Astrocyte (in vitro differentiated cells and primary cell): Measurements from ENCODE around the gene MUC3A. TPM values are rescaled to one million over a fixed set of nuclear protein-coding genes. Genes with fewer than 3 reads are reported as not detected.
"Not testable (repeated sequence)": the region's sequence is repeated elsewhere in the genome, so short reads cannot be mapped to it uniquely, and the experiment has no call there.

Source experiments
- DNase-seq: peaks from one replicate; pipeline ENCODE4 v3.0.0-alpha.2; 2010; ENCODE audit warnings: low read depth
- FAIRE-seq: peaks from 2 replicates; lab custom pipeline; 2011; peaks lifted over from hg19 to GRCh38; lab: Jason Lieb, UNC
- H2AFZ ChIP-seq: 2 replicates; pipeline ENCODE4 v1.6.0; 2012; ENCODE audit warnings: low read depth, low read length, inconsistent platforms
- H3K27ac ChIP-seq: 2 replicates; pipeline ENCODE4 v1.5.1; 2011; ENCODE audit warnings: low read depth, low read length, inconsistent platforms
- H3K27me3 ChIP-seq: 2 replicates; pipeline ENCODE4 v1.6.0; 2011; ENCODE audit warnings: low read length, inconsistent platforms; ENCODE audit not compliant: insufficient read depth
- H3K36me3 ChIP-seq: 2 replicates; pipeline ENCODE4 v1.5.1; 2011; ENCODE audit warnings: low read length, inconsistent platforms; ENCODE audit not compliant: insufficient read depth
- H3K4me1 ChIP-seq: 2 replicates; pipeline ENCODE4 v1.5.1; 2011; ENCODE audit warnings: low read length, inconsistent platforms; ENCODE audit not compliant: insufficient read depth
- H3K4me2 ChIP-seq: 2 replicates; pipeline ENCODE4 v1.6.0; 2012; ENCODE audit warnings: low read length, inconsistent platforms
- H3K4me3 ChIP-seq: 2 replicates; pipeline ENCODE4 v1.5.1; 2011; ENCODE audit warnings: low read depth, mild to moderate bottlenecking, low read length, inconsistent platforms; ENCODE audit not compliant: insufficient read depth
- H3K79me2 ChIP-seq: 2 replicates; pipeline ENCODE4 v1.6.0; 2012; ENCODE audit warnings: mild to moderate bottlenecking, low read length, inconsistent platforms; ENCODE audit not compliant: insufficient read depth
- H3K9ac ChIP-seq: 2 replicates; pipeline ENCODE4 v1.6.0; 2012; ENCODE audit warnings: mild to moderate bottlenecking, low read length, inconsistent platforms
- H3K9me3 ChIP-seq: 2 replicates; pipeline ENCODE4 v1.5.1; 2012; ENCODE audit warnings: low read depth, mild to moderate bottlenecking, low read length, inconsistent platforms; ENCODE audit not compliant: insufficient read depth
- H4K20me1 ChIP-seq: 2 replicates; pipeline ENCODE4 v1.6.0; 2012; ENCODE audit warnings: low read length, inconsistent platforms; ENCODE audit not compliant: insufficient read depth
- H3K27ac Mint-ChIP-seq: one replicate; pipeline ENCODE4 v1.8.0; 2021; ENCODE audit warnings: mild to moderate bottlenecking, mixed read lengths; ENCODE audit not compliant: unreplicated experiment
- H3K27me3 Mint-ChIP-seq: one replicate; pipeline ENCODE4 v1.8.0; 2021; ENCODE audit warnings: low read depth, mixed read lengths; ENCODE audit not compliant: unreplicated experiment
- H3K36me3 Mint-ChIP-seq: one replicate; pipeline ENCODE4 v1.8.0; 2021; ENCODE audit warnings: low read depth, mixed read lengths; ENCODE audit not compliant: unreplicated experiment
- H3K4me1 Mint-ChIP-seq: one replicate; pipeline ENCODE4 v1.8.0; 2021; ENCODE audit warnings: low read depth, mixed read lengths; ENCODE audit not compliant: unreplicated experiment
- H3K4me3 Mint-ChIP-seq: one replicate; pipeline ENCODE4 v1.8.0; 2021; ENCODE audit warnings: mild to moderate bottlenecking, moderate library complexity, mixed read lengths; ENCODE audit not compliant: unreplicated experiment
- H3K9me3 Mint-ChIP-seq: one replicate; pipeline ENCODE4 v1.8.0; 2021; ENCODE audit warnings: mild to moderate bottlenecking, mixed read lengths; ENCODE audit not compliant: unreplicated experiment
- EZH2 ChIP-seq: IDR thresholded peaks from 2 replicates; pipeline ENCODE4 v1.6.1; 2012; ENCODE audit warnings: mild to moderate bottlenecking, low read length, inconsistent platforms; ENCODE audit not compliant: insufficient read depth
- total RNA-seq: library from RNA; stranded (reverse); gene quantifications from 2 replicates; pipeline ENCODE4 v1.2.1, GENCODE V29; 2021
- TF ChIP-seq, protein P1 (sequence below): IDR thresholded peaks from 2 replicates; pipeline ENCODE4 v1.5.1; 2011; ENCODE audit warnings: low read depth, mild to moderate bottlenecking, inconsistent platforms, low read length, moderate library complexity; ENCODE audit not compliant: insufficient read depth

Gene MUC3A
- total RNA-seq, 1 donor from 2014 or later, result 0.61 TPM

DNA sequence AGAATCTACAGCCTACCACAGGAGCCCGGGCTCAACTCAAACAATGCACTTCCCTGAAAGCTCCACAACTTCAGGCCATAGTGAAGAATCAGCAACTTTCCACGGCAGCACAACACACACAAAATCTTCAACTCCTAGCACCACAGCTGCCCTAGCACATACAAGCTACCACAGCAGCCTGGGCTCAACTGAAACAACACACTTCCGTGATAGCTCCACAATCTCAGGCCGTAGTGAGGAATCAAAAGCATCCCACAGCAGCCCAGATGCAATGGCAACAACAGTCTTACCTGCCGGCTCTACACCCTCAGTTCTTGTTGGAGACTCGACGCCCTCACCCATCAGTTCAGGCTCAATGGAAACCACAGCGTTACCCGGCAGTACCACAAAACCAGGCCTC lies 42.3 kb downstream of the MUC3A start:
- no peaks in the 10 kb centered on the region for H3K36me3 Mint-ChIP-seq
- H3K79me2 ChIP-seq, result no peaks in the 10 kb centered on the region

DNA sequence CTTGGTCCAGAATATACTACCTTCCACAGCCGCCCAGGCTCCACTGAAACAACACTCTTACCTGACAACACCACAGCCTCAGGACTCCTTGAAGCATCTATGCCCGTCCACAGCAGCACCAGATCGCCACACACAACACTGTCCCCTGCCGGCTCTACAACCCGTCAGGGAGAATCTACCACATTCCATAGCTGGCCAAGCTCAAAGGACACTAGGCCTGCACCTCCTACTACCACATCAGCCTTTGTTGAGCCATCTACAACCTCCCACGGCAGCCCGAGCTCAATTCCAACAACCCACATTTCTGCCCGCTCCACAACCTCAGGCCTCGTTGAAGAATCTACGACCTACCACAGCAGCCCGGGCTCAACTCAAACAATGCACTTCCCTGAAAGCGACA lies 42.9 kb downstream of the MUC3A start:
- not testable (repeated sequence) for FAIRE-seq, H2AFZ ChIP-seq, H3K4me3 ChIP-seq, H3K79me2 ChIP-seq, H3K27me3 Mint-ChIP-seq, H3K4me1 ChIP-seq, H3K9me3 Mint-ChIP-seq, H3K27me3 ChIP-seq, H3K4me1 Mint-ChIP-seq, H3K36me3 Mint-ChIP-seq, H3K27ac Mint-ChIP-seq, H3K9ac ChIP-seq, H3K4me3 Mint-ChIP-seq, H3K9me3 ChIP-seq, H3K4me2 ChIP-seq, H3K27ac ChIP-seq, H4K20me1 ChIP-seq, DNase-seq, H3K36me3 ChIP-seq

More for the DNA sequence above, 42.3 kb downstream of the MUC3A start:
- no peak for TF ChIP-seq EZH2
- TF ChIP-seq, protein P1, sequence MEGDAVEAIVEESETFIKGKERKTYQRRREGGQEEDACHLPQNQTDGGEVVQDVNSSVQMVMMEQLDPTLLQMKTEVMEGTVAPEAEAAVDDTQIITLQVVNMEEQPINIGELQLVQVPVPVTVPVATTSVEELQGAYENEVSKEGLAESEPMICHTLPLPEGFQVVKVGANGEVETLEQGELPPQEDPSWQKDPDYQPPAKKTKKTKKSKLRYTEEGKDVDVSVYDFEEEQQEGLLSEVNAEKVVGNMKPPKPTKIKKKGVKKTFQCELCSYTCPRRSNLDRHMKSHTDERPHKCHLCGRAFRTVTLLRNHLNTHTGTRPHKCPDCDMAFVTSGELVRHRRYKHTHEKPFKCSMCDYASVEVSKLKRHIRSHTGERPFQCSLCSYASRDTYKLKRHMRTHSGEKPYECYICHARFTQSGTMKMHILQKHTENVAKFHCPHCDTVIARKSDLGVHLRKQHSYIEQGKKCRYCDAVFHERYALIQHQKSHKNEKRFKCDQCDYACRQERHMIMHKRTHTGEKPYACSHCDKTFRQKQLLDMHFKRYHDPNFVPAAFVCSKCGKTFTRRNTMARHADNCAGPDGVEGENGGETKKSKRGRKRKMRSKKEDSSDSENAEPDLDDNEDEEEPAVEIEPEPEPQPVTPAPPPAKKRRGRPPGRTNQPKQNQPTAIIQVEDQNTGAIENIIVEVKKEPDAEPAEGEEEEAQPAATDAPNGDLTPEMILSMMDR, result no peak
- no peaks in the 10 kb centered on the region for H3K27me3 ChIP-seq
- H3K4me3 Mint-ChIP-seq, result no peak overlapping the region
- DNase-seq, result no peak
- no peaks in the 10 kb centered on the region for H3K4me1 ChIP-seq
- H3K27me3 Mint-ChIP-seq, result peaks cover 3% of the 10 kb centered on the region
- no peaks in the 10 kb centered on the region for H4K20me1 ChIP-seq
- H2AFZ ChIP-seq, result no peak overlapping the region
- H3K4me3 ChIP-seq, result no peak overlapping the region
- no peak overlapping the region for H3K27ac Mint-ChIP-seq
- H3K4me2 ChIP-seq, result no peak overlapping the region
- H3K36me3 ChIP-seq, result no peaks in the 10 kb centered on the region
- no peaks in the 10 kb centered on the region for H3K9me3 Mint-ChIP-seq
- no peaks in the 10 kb centered on the region for H3K9me3 ChIP-seq
- H3K9ac ChIP-seq, result no peak overlapping the region
- no peak overlapping the region for H3K27ac ChIP-seq
- FAIRE-seq, result no peak
- no peaks in the 10 kb centered on the region for H3K4me1 Mint-ChIP-seq

DNA sequence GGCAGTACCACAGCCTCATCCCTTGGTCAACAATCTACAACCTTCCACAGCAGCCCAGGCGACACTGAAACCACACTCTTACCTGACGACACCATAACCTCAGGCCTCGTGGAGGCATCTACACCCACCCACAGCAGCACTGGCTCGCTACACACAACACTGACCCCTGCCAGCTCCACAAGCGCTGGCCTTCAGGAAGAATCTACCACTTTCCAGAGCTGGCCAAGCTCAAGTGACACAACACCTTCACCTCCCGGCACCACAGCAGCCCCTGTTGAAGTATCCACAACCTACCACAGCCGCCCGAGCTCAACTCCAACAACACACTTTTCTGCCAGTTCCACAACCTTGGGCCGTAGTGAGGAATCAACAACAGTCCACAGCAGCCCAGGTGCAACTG lies 45.3 kb downstream of the MUC3A start:
- H3K27ac Mint-ChIP-seq, H3K36me3 ChIP-seq, H4K20me1 ChIP-seq, H3K4me3 Mint-ChIP-seq, H3K4me3 ChIP-seq, H3K9me3 ChIP-seq, H3K36me3 Mint-ChIP-seq, H3K79me2 ChIP-seq, DNase-seq, H3K9ac ChIP-seq, H3K4me1 Mint-ChIP-seq, FAIRE-seq, H3K27ac ChIP-seq, H3K9me3 Mint-ChIP-seq, H3K4me2 ChIP-seq, H3K27me3 Mint-ChIP-seq, H3K4me1 ChIP-seq, H2AFZ ChIP-seq, H3K27me3 ChIP-seq: not testable (repeated sequence)

DNA sequence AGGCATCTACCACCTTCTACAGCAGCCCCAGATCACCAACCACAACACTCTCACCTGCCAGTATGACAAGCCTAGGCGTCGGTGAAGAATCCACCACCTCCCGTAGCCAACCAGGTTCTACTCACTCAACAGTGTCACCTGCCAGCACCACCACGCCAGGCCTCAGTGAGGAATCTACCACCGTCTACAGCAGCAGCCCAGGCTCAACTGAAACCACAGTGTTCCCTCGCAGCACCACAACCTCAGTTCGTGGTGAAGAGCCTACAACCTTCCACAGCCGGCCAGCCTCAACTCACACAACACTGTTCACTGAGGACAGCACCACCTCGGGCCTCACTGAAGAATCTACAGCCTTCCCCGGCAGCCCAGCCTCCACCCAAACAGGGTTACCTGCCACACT lies 49.2 kb downstream of the MUC3A start:
- DNase-seq, H3K4me3 ChIP-seq, H3K36me3 Mint-ChIP-seq, H3K27ac Mint-ChIP-seq, H3K36me3 ChIP-seq, H3K9me3 Mint-ChIP-seq, H3K27me3 ChIP-seq, H3K9me3 ChIP-seq, FAIRE-seq, H3K4me2 ChIP-seq, H2AFZ ChIP-seq, H3K79me2 ChIP-seq, H3K27ac ChIP-seq, H3K4me3 Mint-ChIP-seq, H3K9ac ChIP-seq, H3K4me1 Mint-ChIP-seq, H3K4me1 ChIP-seq, H4K20me1 ChIP-seq: not testable (repeated sequence)
- H3K27me3 Mint-ChIP-seq, result peaks cover 10% of the 10 kb centered on the region

DNA sequence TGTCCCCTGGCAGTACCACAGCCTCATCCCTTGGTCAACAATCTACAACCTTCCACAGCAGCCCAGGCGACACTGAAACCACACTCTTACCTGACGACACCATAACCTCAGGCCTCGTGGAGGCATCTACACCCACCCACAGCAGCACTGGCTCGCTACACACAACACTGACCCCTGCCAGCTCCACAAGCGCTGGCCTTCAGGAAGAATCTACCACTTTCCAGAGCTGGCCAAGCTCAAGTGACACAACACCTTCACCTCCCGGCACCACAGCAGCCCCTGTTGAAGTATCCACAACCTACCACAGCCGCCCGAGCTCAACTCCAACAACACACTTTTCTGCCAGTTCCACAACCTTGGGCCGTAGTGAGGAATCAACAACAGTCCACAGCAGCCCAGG lies 50.0 kb downstream of the MUC3A start:
- DNase-seq, result not testable (repeated sequence)

More for the DNA sequence above, 50.0 kb downstream of the MUC3A start:
- not testable (repeated sequence) for H3K4me3 Mint-ChIP-seq, H2AFZ ChIP-seq, H3K4me3 ChIP-seq, H3K9me3 Mint-ChIP-seq, FAIRE-seq, H3K27ac Mint-ChIP-seq, H3K9ac ChIP-seq, H3K4me2 ChIP-seq, H3K36me3 Mint-ChIP-seq, H3K27ac ChIP-seq, H3K27me3 ChIP-seq, H3K36me3 ChIP-seq, H3K9me3 ChIP-seq, H3K79me2 ChIP-seq, H3K4me1 ChIP-seq, H4K20me1 ChIP-seq, H3K4me1 Mint-ChIP-seq
- H3K27me3 Mint-ChIP-seq, result peaks cover 10% of the 10 kb centered on the region
